DMS 273 (cell line): ENCODE results near the gene G3BP1.
"Not testable (repeated sequence)": the region's sequence is repeated elsewhere in the genome, so short reads cannot be mapped to it uniquely, and the experiment has no call there.

Source experiments
- DNase-seq: peaks from one replicate; lab custom pipeline; 2025; ENCODE audit not compliant: unreplicated experiment; lab: John Stamatoyannopoulos, UW

The G3BP1 gene

GRCh38 chr5:151795426-151795825 lies 23.7 kb downstream of the G3BP1 start:
- DNase-seq = no peak

- DNase-seq = no peak
These were observed 26.9 kb downstream of the G3BP1 start for GRCh38 chr5:151798674-151799073.

GRCh38 chr5:151799407-151799806 lies 27.7 kb downstream of the G3BP1 start:
- no peak for DNase-seq

GRCh38 chr5:151800532-151800931 lies 28.8 kb downstream of the G3BP1 start:
- DNase-seq = no peak

- no peak for DNase-seq
These were observed 33.9 kb downstream of the G3BP1 start for GRCh38 chr5:151805414-151806223.

- DNase-seq = no peak
These were observed 36.9 kb downstream of the G3BP1 start for GRCh38 chr5:151808451-151809169.

- DNase-seq = no peak
These were observed 38.7 kb downstream of the G3BP1 start for GRCh38 chr5:151810449-151810848.

- DNase-seq = no peak
These were observed 39.1 kb downstream of the G3BP1 start for GRCh38 chr5:151810897-151811296.

- no peak for DNase-seq
These were observed 40.0 kb downstream of the G3BP1 start for GRCh38 chr5:151811593-151812321.

- DNase-seq = peak; percentile 22
These were observed 41.1 kb downstream of the G3BP1 start for GRCh38 chr5:151812757-151813309.

GRCh38 chr5:151815051-151815450 lies 43.3 kb downstream of the G3BP1 start:
- DNase-seq = peak; percentile 31

- DNase-seq = peak; percentile 23
These were observed 48.1 kb downstream of the G3BP1 start for GRCh38 chr5:151819830-151820229.

- no peak for DNase-seq
These were observed 48.5 kb downstream of the G3BP1 start for GRCh38 chr5:151820271-151820670.

GRCh38 chr5:151820903-151821302 lies 49.1 kb downstream of the G3BP1 start:
- DNase-seq = peak; percentile 22

GRCh38 chr5:151822141-151822540 lies 50.4 kb downstream of the G3BP1 start:
- no peak for DNase-seq

- DNase-seq = peak; percentile 83
These were observed 53.7 kb downstream of the G3BP1 start for GRCh38 chr5:151825445-151825844.

- no peak for DNase-seq
These were observed 57.6 kb downstream of the G3BP1 start for GRCh38 chr5:151829370-151829769.

- not testable (repeated sequence) for DNase-seq
These were observed 61.1 kb downstream of the G3BP1 start for GRCh38 chr5:151832843-151833242.

- no peak for DNase-seq
These were observed 75.0 kb downstream of the G3BP1 start for GRCh38 chr5:151846765-151847164.

GRCh38 chr5:151847871-151848270 lies 76.1 kb downstream of the G3BP1 start:
- no peak for DNase-seq

- DNase-seq = no peak
These were observed 83.9 kb downstream of the G3BP1 start for GRCh38 chr5:151855701-151856100.
